ENCODE results near the gene UBE2K.
A peak's percentile ranks its signal among the peaks of the same experiment; 100 is the strongest.

UBE2K gene

DNA sequence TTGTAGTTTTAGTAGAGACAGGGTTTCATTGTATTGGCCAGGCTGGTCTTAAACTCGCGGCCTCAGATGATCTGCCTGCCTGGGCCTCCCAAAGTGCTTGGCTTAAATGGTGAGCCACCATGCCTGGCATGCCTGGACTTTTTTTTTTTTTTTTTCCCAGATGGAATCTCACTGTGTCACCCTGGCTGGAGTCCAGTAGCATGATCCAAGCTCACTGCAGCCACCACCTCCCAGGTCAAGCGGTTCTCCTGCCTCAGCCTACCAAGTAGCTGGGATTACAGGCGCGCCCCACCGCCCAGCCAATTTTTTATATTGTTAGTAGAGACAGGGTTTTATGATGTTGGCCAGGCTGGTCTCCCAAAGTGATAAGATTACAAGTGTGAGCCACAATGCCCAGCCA, 8.4 kb downstream of the UBE2K start:
- Histone ChIP-seq H2BK12ac (ENCODE audit: low read length) (no peak overlapping the region), H2AK5ac (ENCODE audit: low read length) (no peak overlapping the region), H3K9me3 (ENCODE audit: insufficient read depth, low read depth, low read length) (no peaks in the 10 kb centered on the region), H3K27ac (ENCODE audit: low read depth, low read length) (peak overlapping the region; percentile 48), H2BK5ac (ENCODE audit: low read depth, low read length, poor library complexity) (peak overlapping the region; percentile 49), H4K8ac (ENCODE audit: low read depth, low read length) (no peak overlapping the region), H3K9ac (ENCODE audit: low read length) (no peak overlapping the region), H3K18ac (ENCODE audit: low read length) (no peak overlapping the region), H2AFZ (ENCODE audit: insufficient read depth, low read length, poor library complexity) (no peak overlapping the region), H3K4me3 (ENCODE audit: low read depth, low read length) (no peak overlapping the region), H3K4ac (ENCODE audit: low read depth, low read length) (peak overlapping the region; percentile 86), H4K12ac (ENCODE audit: low read depth, low read length) (no peak overlapping the region), H3K79me2 (ENCODE audit: control insufficient read depth, insufficient read depth, low read length, poor library complexity) (peaks cover 22% of the 10 kb centered on the region), H2BK120ac (ENCODE audit: insufficient read depth, low read length, poor library complexity) (peak overlapping the region; percentile 33), H3K23ac (ENCODE audit: low read length) (no peak overlapping the region), H3K79me1 (ENCODE audit: low read length) (peaks cover 6% of the 10 kb centered on the region), H4K91ac (ENCODE audit: low read depth, low read length) (peak overlapping the region; percentile 14), H3K27me3 (ENCODE audit: insufficient read depth, low read length) (no peaks in the 10 kb centered on the region), H3K4me2 (ENCODE audit: low read length) (no peak overlapping the region), H3K14ac (ENCODE audit: low read length) (no peak overlapping the region), H3K36me3 (ENCODE audit: control insufficient read depth in 1 of 2, insufficient read depth in 2 of 2, low read length in 2 of 2) (peaks cover 9 to 13% of the 10 kb centered on the region in 2 experiments), H3K4me1 (ENCODE audit: control insufficient read depth in 1 of 2, insufficient read depth in 2 of 2, low read length in 2 of 2) (peaks cover 12 to 14% of the 10 kb centered on the region in 2 experiments)
- peak; percentile 88 to 94 for DNase-seq
- no CpG with 5 or more reads among the region's 6 CpGs for WGBS (ENCODE audit: extremely low coverage, insufficient coverage, insufficient read length)

DNA sequence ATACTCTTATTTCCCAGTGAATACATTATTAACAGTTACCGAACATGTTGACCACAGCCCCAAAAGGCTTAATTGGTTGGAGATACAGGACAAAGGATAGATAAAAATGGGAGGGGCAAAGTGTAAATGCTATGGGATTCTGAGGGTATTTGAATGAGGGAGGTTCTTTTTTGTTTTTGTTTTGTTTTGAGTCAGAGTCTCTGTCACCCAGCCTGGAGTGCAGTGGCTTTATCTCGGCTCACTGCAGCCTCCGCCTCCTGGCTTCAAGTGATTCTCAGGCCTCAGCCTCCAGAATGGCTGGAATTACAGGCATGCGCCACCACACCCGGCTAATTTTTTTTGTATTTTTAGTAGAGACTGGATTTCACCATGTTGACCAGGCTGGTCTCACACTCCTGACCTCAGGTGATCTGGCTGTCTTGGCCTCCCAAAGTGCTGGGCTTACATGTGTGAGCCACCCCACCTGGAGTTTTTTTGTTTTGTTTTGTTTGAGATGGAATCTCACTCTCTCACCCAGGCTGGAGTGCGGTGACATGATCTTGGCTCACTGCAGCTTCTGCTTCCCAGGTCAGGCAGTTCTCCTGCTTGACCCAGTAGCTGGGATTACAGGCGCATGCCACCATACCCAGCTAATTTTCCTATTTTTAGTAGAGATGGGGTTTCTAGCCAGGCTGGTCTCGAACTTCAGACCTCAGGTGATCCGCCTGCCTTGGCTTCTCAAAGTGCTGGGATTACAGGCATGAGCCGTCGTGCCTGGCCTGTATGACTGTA, 9.0 kb downstream of the UBE2K start:
- Histone ChIP-seq H3K4me1 (ENCODE audit: control insufficient read depth in 1 of 2, insufficient read depth in 2 of 2, low read length in 2 of 2) (peaks cover 12 to 14% of the 10 kb centered on the region in 2 experiments), H2AFZ (ENCODE audit: insufficient read depth, low read length, poor library complexity) (no peak overlapping the region), H2BK12ac (ENCODE audit: low read length) (peak overlapping the region; percentile 9), H3K36me3 (ENCODE audit: control insufficient read depth in 1 of 2, insufficient read depth in 2 of 2, low read length in 2 of 2) (peaks cover 9 to 10% of the 10 kb centered on the region in 2 experiments), H3K23ac (ENCODE audit: low read length) (no peak overlapping the region), H3K9me3 (ENCODE audit: insufficient read depth, low read depth, low read length) (no peaks in the 10 kb centered on the region), H4K8ac (ENCODE audit: low read depth, low read length) (no peak overlapping the region), H3K27me3 (ENCODE audit: insufficient read depth, low read length) (no peaks in the 10 kb centered on the region), H3K79me1 (ENCODE audit: low read length) (peaks cover 6% of the 10 kb centered on the region), H3K14ac (ENCODE audit: low read length) (no peak overlapping the region), H4K91ac (ENCODE audit: low read depth, low read length) (no peak overlapping the region), H3K4me2 (ENCODE audit: low read length) (no peak overlapping the region), H4K12ac (ENCODE audit: low read depth, low read length) (no peak overlapping the region), H3K4me3 (ENCODE audit: low read depth, low read length) (no peak overlapping the region), H2BK5ac (ENCODE audit: low read depth, low read length, poor library complexity) (no peak overlapping the region), H3K4ac (ENCODE audit: low read depth, low read length) (peak overlapping the region; percentile 98), H3K79me2 (ENCODE audit: control insufficient read depth, insufficient read depth, low read length, poor library complexity) (peaks cover 22% of the 10 kb centered on the region), H3K27ac (ENCODE audit: low read depth, low read length) (peak overlapping the region; percentile 48), H2AK5ac (ENCODE audit: low read length) (no peak overlapping the region), H3K9ac (ENCODE audit: low read length) (no peak overlapping the region), H2BK120ac (ENCODE audit: insufficient read depth, low read length, poor library complexity) (peak overlapping the region; percentile 51), H3K18ac (ENCODE audit: low read length) (no peak overlapping the region)
- peak; percentile 94 to 95 for DNase-seq
- WGBS (ENCODE audit: extremely low coverage, insufficient coverage, insufficient read length) = no CpG with 5 or more reads among the region's 11 CpGs

GRCh38 chr4:39710098-39710896, 12.4 kb downstream of the UBE2K start:
- Histone ChIP-seq H2AK5ac (ENCODE audit: low read length) (no peak overlapping the region), H3K18ac (ENCODE audit: low read length) (no peak overlapping the region), H2AFZ (ENCODE audit: insufficient read depth, low read length, poor library complexity) (no peak overlapping the region), H4K8ac (ENCODE audit: low read depth, low read length) (no peak overlapping the region), H2BK12ac (ENCODE audit: low read length) (no peak overlapping the region), H3K9ac (ENCODE audit: low read length) (no peak overlapping the region), H2BK5ac (ENCODE audit: low read depth, low read length, poor library complexity) (no peak overlapping the region), H3K4me3 (ENCODE audit: low read depth, low read length) (no peak overlapping the region), H3K4ac (ENCODE audit: low read depth, low read length) (peak overlapping the region; percentile 83), H3K9me3 (ENCODE audit: insufficient read depth, low read depth, low read length) (no peaks in the 10 kb centered on the region), H4K91ac (ENCODE audit: low read depth, low read length) (no peak overlapping the region), H3K27ac (ENCODE audit: low read depth, low read length) (no peak overlapping the region), H3K23ac (ENCODE audit: low read length) (no peak overlapping the region), H3K79me1 (ENCODE audit: low read length) (peaks cover 6% of the 10 kb centered on the region), H3K79me2 (ENCODE audit: control insufficient read depth, insufficient read depth, low read length, poor library complexity) (peaks cover 24% of the 10 kb centered on the region), H2BK120ac (ENCODE audit: insufficient read depth, low read length, poor library complexity) (no peak overlapping the region), H3K4me2 (ENCODE audit: low read length) (no peak overlapping the region), H3K14ac (ENCODE audit: low read length) (no peak overlapping the region), H3K36me3 (ENCODE audit: control insufficient read depth in 1 of 2, insufficient read depth in 2 of 2, low read length in 2 of 2) (peaks cover 0 to 8% of the 10 kb centered on the region in 2 experiments), H3K27me3 (ENCODE audit: insufficient read depth, low read length) (no peaks in the 10 kb centered on the region), H4K12ac (ENCODE audit: low read depth, low read length) (no peak overlapping the region), H3K4me1 (ENCODE audit: control insufficient read depth in 1 of 2, insufficient read depth in 2 of 2, low read length in 2 of 2) (peaks cover 12 to 14% of the 10 kb centered on the region in 2 experiments)
- no CpG with 5 or more reads among the region's 3 CpGs for WGBS (ENCODE audit: extremely low coverage, insufficient coverage, insufficient read length)
- no peak for DNase-seq

- peak overlapping the region; percentile 86 for H3K4ac ChIP-seq (ENCODE audit: low read depth, low read length)
- peaks cover 20% of the 10 kb centered on the region for H3K79me2 ChIP-seq (ENCODE audit: control insufficient read depth, insufficient read depth, low read length, poor library complexity)
- no peak overlapping the region for H3K18ac ChIP-seq (ENCODE audit: low read length)
- no peak overlapping the region for H4K12ac ChIP-seq (ENCODE audit: low read depth, low read length)
- peaks cover 2 to 14% of the 10 kb centered on the region in 2 experiments for H3K36me3 ChIP-seq (ENCODE audit: control insufficient read depth in 1 of 2, insufficient read depth in 2 of 2, low read length in 2 of 2)
- H2BK5ac ChIP-seq (ENCODE audit: low read depth, low read length, poor library complexity) = no peak overlapping the region
- no peak overlapping the region for H3K27ac ChIP-seq (ENCODE audit: low read depth, low read length)
- no peak overlapping the region for H3K9ac ChIP-seq (ENCODE audit: low read length)
- no peaks in the 10 kb centered on the region for H3K79me1 ChIP-seq (ENCODE audit: low read length)
- H4K8ac ChIP-seq (ENCODE audit: low read depth, low read length) = no peak overlapping the region
- H3K9me3 ChIP-seq (ENCODE audit: insufficient read depth, low read depth, low read length) = no peaks in the 10 kb centered on the region
- H2AFZ ChIP-seq (ENCODE audit: insufficient read depth, low read length, poor library complexity) = no peak overlapping the region
- WGBS (ENCODE audit: extremely low coverage, insufficient coverage, insufficient read length) = no CpG with 5 or more reads among the region's 17 CpGs
- no peaks in the 10 kb centered on the region for H3K4me1 ChIP-seq (ENCODE audit: control insufficient read depth in 1 of 2, insufficient read depth in 2 of 2, low read length in 2 of 2)
- H3K4me2 ChIP-seq (ENCODE audit: low read length) = no peak overlapping the region
- no peak overlapping the region for H2AK5ac ChIP-seq (ENCODE audit: low read length)
- H3K23ac ChIP-seq (ENCODE audit: low read length) = no peak overlapping the region
- H4K91ac ChIP-seq (ENCODE audit: low read depth, low read length) = no peak overlapping the region
- DNase-seq = peak in 1 of 2 donors; percentile 56
- H2BK120ac ChIP-seq (ENCODE audit: insufficient read depth, low read length, poor library complexity) = no peak overlapping the region
- H3K4me3 ChIP-seq (ENCODE audit: low read depth, low read length) = no peak overlapping the region
- no peaks in the 10 kb centered on the region for H3K27me3 ChIP-seq (ENCODE audit: insufficient read depth, low read length)
- no peak overlapping the region for H3K14ac ChIP-seq (ENCODE audit: low read length)
- H2BK12ac ChIP-seq (ENCODE audit: low read length) = no peak overlapping the region
Measured at GRCh38 chr4:39712819-39713607, 15.1 kb downstream of the UBE2K start.

Data from trophoblast cell (in vitro differentiated cells and primary cell).